Tibial nerve (tissue), 4 donors: ENCODE measurements around the gene KLHDC10. TPM values are rescaled to one million over a fixed set of nuclear protein-coding genes. Genes with fewer than 3 reads are reported as not detected.

Experiments
- DNase-seq, 2 donors: peaks; one replicate each; pipeline ENCODE4 v3.0.0-alpha.2; 2019; ENCODE audit warnings: low spot score in 2 of 2
- H3K27ac ChIP-seq, 4 donors: fragments of 200-600 bp; sonication (generic) in 3 of 4; one replicate each; pipeline ENCODE4 v1.5.1; 2017 to 2019; ENCODE audit warnings: mild to moderate bottlenecking in 1 of 4
- H3K27me3 ChIP-seq, 2 donors: fragments of 200-600 bp; sonication (generic) in 1 of 2; one replicate each; pipeline versions ENCODE4 v1.5.1 to v1.6.0; 2017 to 2019
- H3K36me3 ChIP-seq, 3 donors: fragments of 200-600 bp; sonication (generic); one replicate each; pipeline ENCODE4 v1.5.1; 2018 to 2019
- H3K4me1 ChIP-seq, 4 donors: fragments of 200-600 bp; sonication (generic) in 3 of 4; one replicate each; pipeline ENCODE4 v1.5.1; 2017 to 2019
- H3K4me3 ChIP-seq, 4 donors: fragments of 200-600 bp; sonication (generic) in 3 of 4; one replicate each; pipeline ENCODE4 v1.5.1; 2017 to 2019; ENCODE audit warnings: mild to moderate bottlenecking in 1 of 4, moderate library complexity in 1 of 4
- H3K9me3 ChIP-seq, 4 donors: fragments of 200-600 bp; sonication (generic) in 3 of 4; one replicate each; pipeline ENCODE4 v1.5.1; 2017 to 2019
- CTCF ChIP-seq, 5 experiments: fragments of 200-600 bp in 3 of 5; fragments of 450-650 bp in 2 of 5; sonication (generic) in 3 of 5; IDR thresholded peaks; one replicate each; pipeline ENCODE4 v1.5.1; 2016 to 2019; ENCODE audit warnings: antibody characterized with exemption in 5 of 5, mild to moderate bottlenecking in 3 of 5, moderate library complexity in 2 of 5
- EP300 ChIP-seq, 2 donors: sonication (generic); formaldehyde crosslinking; IDR thresholded peaks; one replicate each; pipeline ENCODE4 v1.6.1; 2017; ENCODE audit warnings: antibody characterized with exemption in 2 of 2, mild to moderate bottlenecking in 1 of 2
- POLR2A ChIP-seq, 2 donors: fragments of 450-650 bp; IDR thresholded peaks; one replicate each; pipeline ENCODE4 v1.6.1; 2017; ENCODE audit warnings: antibody characterized with exemption in 2 of 2, mild to moderate bottlenecking in 2 of 2, moderate library complexity in 2 of 2
- WGBS, 2 donors: methylation state at CpG; one replicate each; pipeline ENCODE4 v1.1.5; 2018; 5-methylcytosine and 5-hydroxymethylcytosine counted together
- total RNA-seq, 4 donors: library from RNA; depleted of rRNA; stranded (reverse); fragments of >200 nt; gene quantifications; one replicate each; pipeline ENCODE4 v1.1.0, GENCODE V29; 2016

The KLHDC10 gene
- total RNA-seq, 4 donors from 2014 or later, result 19.0 to 30.8 (median 21.4) TPM

- DNase-seq, result no peak
Measured at GRCh38 chr7:130153211-130153908, 83.0 kb downstream of the KLHDC10 start.

GRCh38 chr7:130154131-130154500 is 83.8 kb downstream of the KLHDC10 start:
- Histone ChIP-seq H3K4me3 (no peak overlapping the region), H3K27me3 (no peaks in the 10 kb centered on the region), H3K4me1 (peaks cover 0 to 20% (median 11%) of the 10 kb centered on the region in 4 donors), H3K27ac (no peak overlapping the region), H3K36me3 (peaks cover 0 to 19% (median 0%) of the 10 kb centered on the region in 3 donors), H3K9me3 (peaks cover 0 to 18% (median 0%) of the 10 kb centered on the region in 4 donors)
- DNase-seq, result no peak
- no peak for TF ChIP-seq POLR2A (IDR thresholded peaks at IDR 0.05)
- no peak for TF ChIP-seq CTCF (IDR thresholded peaks at IDR 0.05)
- TF ChIP-seq EP300 (IDR thresholded peaks at IDR 0.05), result no peak
- 55 to 80% methylated on average over 2 to 4 of the region's 6 CpGs for WGBS, 2 donors

More at GRCh38 chr7:130153211-130153908, 83.0 kb downstream of the KLHDC10 start:
- Histone ChIP-seq H3K27me3 (no peaks in the 10 kb centered on the region), H3K36me3 (peaks cover 0 to 13% (median 0%) of the 10 kb centered on the region in 3 donors), H3K9me3 (peaks cover 0 to 18% (median 0%) of the 10 kb centered on the region in 4 donors), H3K4me3 (peak overlapping the region in 1 of 4 donors; percentile 30), H3K4me1 (peaks cover 0 to 23% (median 11%) of the 10 kb centered on the region in 4 donors), H3K27ac (peak overlapping the region in 1 of 4 donors; percentile 45)
- TF ChIP-seq CTCF (IDR thresholded peaks at IDR 0.05) (no peak), POLR2A (IDR thresholded peaks at IDR 0.05) (no peak), EP300 (IDR thresholded peaks at IDR 0.05) (no peak)
- WGBS, 2 donors, result 29 to 43% methylated on average over 15 to 27 of the region's 29 CpGs

- TF ChIP-seq CTCF (IDR thresholded peaks at IDR 0.05), result no peak
- no peak for TF ChIP-seq EP300 (IDR thresholded peaks at IDR 0.05)
- no peak for TF ChIP-seq POLR2A (IDR thresholded peaks at IDR 0.05)
- H3K27me3 ChIP-seq, result no peaks in the 10 kb centered on the region
- DNase-seq, result no peak
- no peak overlapping the region for H3K27ac ChIP-seq
- H3K4me1 ChIP-seq, result peaks cover 0 to 20% (median 11%) of the 10 kb centered on the region in 4 donors
- no peak overlapping the region for H3K4me3 ChIP-seq
- WGBS, 2 donors, result 84 to 87% methylated on average over 28 to 29 of the region's 31 CpGs
- peaks cover 0 to 18% (median 0%) of the 10 kb centered on the region in 4 donors for H3K9me3 ChIP-seq
- peaks cover 0 to 25% (median 0%) of the 10 kb centered on the region in 3 donors for H3K36me3 ChIP-seq
Measured at GRCh38 chr7:130154501-130155317, 84.4 kb downstream of the KLHDC10 start.

- no peak for DNase-seq
Measured at GRCh38 chr7:130156140-130156539, 85.8 kb downstream of the KLHDC10 start.

More at GRCh38 chr7:130156140-130156539, 85.8 kb downstream of the KLHDC10 start:
- no peaks in the 10 kb centered on the region for H3K27me3 ChIP-seq
- TF ChIP-seq CTCF (IDR thresholded peaks at IDR 0.05) (no peak), POLR2A (IDR thresholded peaks at IDR 0.05) (no peak), EP300 (IDR thresholded peaks at IDR 0.05) (no peak)
- H3K36me3 ChIP-seq, result peaks cover 0 to 39% (median 0%) of the 10 kb centered on the region in 3 donors
- peaks cover 0 to 20% (median 11%) of the 10 kb centered on the region in 4 donors for H3K4me1 ChIP-seq
- H3K9me3 ChIP-seq, result peaks cover 0 to 26% (median 0%) of the 10 kb centered on the region in 4 donors
- no peak overlapping the region for H3K4me3 ChIP-seq
- H3K27ac ChIP-seq, result no peak overlapping the region
- WGBS, 2 donors, result 98 to 99% methylated on average over 7 of the region's 7 CpGs
